H9 (cell line): ENCODE measurements around the gene ZYG11A. TPM values are rescaled to one million over a fixed set of nuclear protein-coding genes. Genes with fewer than 3 reads are reported as not detected.

Source experiments
- DNase-seq: peaks from one replicate; pipeline ENCODE4 v3.0.0-alpha.2; 2017
- H2AFZ ChIP-seq: one replicate; pipeline ENCODE4 v1.6.1; 2013; ENCODE audit warnings: mild to moderate bottlenecking, low read length, control low read depth, moderate library complexity
- H2AK5ac ChIP-seq: 2 replicates; pipeline ENCODE4 v1.6.1; 2013; ENCODE audit warnings: low read length, control low read depth, mixed read lengths; ENCODE audit not compliant: insufficient read length
- H2BK120ac ChIP-seq: one replicate; pipeline ENCODE4 v1.6.1; 2013; ENCODE audit warnings: low read depth, mild to moderate bottlenecking, low read length, control low read depth, inconsistent platforms; ENCODE audit not compliant: poor library complexity, severe bottlenecking
- H2BK12ac ChIP-seq: 2 replicates; pipeline ENCODE4 v1.6.1; 2013; ENCODE audit warnings: low read length, control low read depth, mixed read lengths, low read depth; ENCODE audit not compliant: insufficient read length
- H2BK15ac ChIP-seq: 2 replicates; pipeline ENCODE4 v1.6.1; 2013; ENCODE audit warnings: low read depth, low read length, control low read depth
- H2BK20ac ChIP-seq: one replicate; pipeline ENCODE4 v1.6.1; 2013; ENCODE audit warnings: low read depth, mild to moderate bottlenecking, low read length, control low read depth, inconsistent platforms; ENCODE audit not compliant: poor library complexity, severe bottlenecking
- H2BK5ac ChIP-seq: 2 replicates; pipeline ENCODE4 v1.6.1; 2013; ENCODE audit warnings: low read length, control low read depth, mixed read lengths; ENCODE audit not compliant: insufficient read length
- H3K14ac ChIP-seq: 2 replicates; pipeline ENCODE4 v1.6.1; 2013; ENCODE audit warnings: low read length, control low read depth; ENCODE audit not compliant: insufficient read depth
- H3K18ac ChIP-seq: 2 replicates; pipeline ENCODE4 v1.6.1; 2013; ENCODE audit warnings: low read depth, mild to moderate bottlenecking, mixed read lengths, low read length, control low read depth; ENCODE audit not compliant: insufficient read length
- H3K23ac ChIP-seq: 2 replicates; pipeline ENCODE4 v1.6.1; 2013; ENCODE audit warnings: low read length, control low read depth, mixed read lengths, low read depth; ENCODE audit not compliant: insufficient read length
- H3K23me2 ChIP-seq: 2 replicates; pipeline ENCODE4 v1.6.1; 2013; ENCODE audit warnings: low read depth, mild to moderate bottlenecking, mixed read lengths, low read length, control low read depth; ENCODE audit not compliant: insufficient read length, poor library complexity, severe bottlenecking
- H3K27ac ChIP-seq: 2 replicates; pipeline ENCODE4 v1.5.1; 2013; ENCODE audit warnings: low read length, control low read depth, mixed read lengths, low read depth; ENCODE audit not compliant: insufficient read length
- H3K27me3 ChIP-seq: 2 replicates; pipeline ENCODE4 v1.6.1; 2013; ENCODE audit warnings: low read length, control low read depth, inconsistent platforms; ENCODE audit not compliant: insufficient read depth
- H3K4ac ChIP-seq: 2 replicates; pipeline ENCODE4 v1.6.1; 2013; ENCODE audit warnings: low read depth, mild to moderate bottlenecking, control low read depth, inconsistent platforms, low read length, moderate library complexity
- H3K4me1 ChIP-seq: 2 replicates; pipeline ENCODE4 v1.6.1; 2013; ENCODE audit warnings: low read length, control low read depth, inconsistent platforms; ENCODE audit not compliant: insufficient read depth
- H3K4me2 ChIP-seq: 2 replicates; pipeline ENCODE4 v1.6.1; 2013; ENCODE audit warnings: low read length, control low read depth, mixed read lengths; ENCODE audit not compliant: insufficient read length, insufficient read depth
- H3K56ac ChIP-seq: 2 replicates; pipeline ENCODE4 v1.6.1; 2013; ENCODE audit warnings: low read depth, mild to moderate bottlenecking, mixed read lengths, low read length, control low read depth; ENCODE audit not compliant: insufficient read length
- H3K79me1 ChIP-seq: 2 replicates; pipeline ENCODE4 v1.6.1; 2013; ENCODE audit warnings: low read depth, mild to moderate bottlenecking, moderate library complexity, low read length, control low read depth, inconsistent platforms; ENCODE audit not compliant: insufficient read depth, poor library complexity, severe bottlenecking
- H3K79me2 ChIP-seq: 2 replicates; pipeline ENCODE4 v1.6.1; 2013; ENCODE audit warnings: low read length, control low read depth, inconsistent platforms; ENCODE audit not compliant: insufficient read depth
- H3K9ac ChIP-seq: 2 replicates; pipeline ENCODE4 v1.6.1; 2013; ENCODE audit warnings: low read length, control low read depth, mixed read lengths; ENCODE audit not compliant: insufficient read length; ENCODE audit errors: extremely low read depth
- H3K9me3 ChIP-seq: one replicate; pipeline ENCODE4 v1.6.1; 2013; ENCODE audit warnings: low read depth, low read length, inconsistent platforms; ENCODE audit not compliant: control insufficient read depth
- H3T11ph ChIP-seq: one replicate; pipeline ENCODE4 v1.6.1; 2013; ENCODE audit warnings: mild to moderate bottlenecking, low read length, control low read depth, inconsistent platforms
- H4K20me1 ChIP-seq: one replicate; pipeline ENCODE4 v1.6.1; 2013; ENCODE audit not compliant: control insufficient read depth, insufficient read length, insufficient read depth
- H4K5ac ChIP-seq: 2 replicates; pipeline ENCODE4 v1.6.1; 2013; ENCODE audit warnings: low read depth, mild to moderate bottlenecking, mixed read lengths, low read length, control low read depth; ENCODE audit not compliant: insufficient read length
- H4K8ac ChIP-seq: replicated peaks from 2 replicates; pipeline ENCODE4 v1.6.1; 2013; ENCODE audit warnings: low read length, control low read depth, mixed read lengths, low read depth; ENCODE audit not compliant: insufficient read length
- H4K91ac ChIP-seq: 2 replicates; pipeline ENCODE4 v1.6.1; 2013; ENCODE audit warnings: low read depth, mild to moderate bottlenecking, moderate library complexity, mixed read lengths, low read length, control low read depth; ENCODE audit not compliant: insufficient read length
- H3K27ac Mint-ChIP-seq, 3 experiments: 2 replicates in 2 of 3; 3 replicates in 1 of 3; pipeline ENCODE4 v1.8.0; 2020 to 2021; ENCODE audit warnings: mixed read lengths in 3 of 3, mild to moderate bottlenecking in 1 of 3, moderate library complexity in 1 of 3
- H3K27me3 Mint-ChIP-seq: 2 replicates; pipeline ENCODE4 v1.8.0; 2021; ENCODE audit warnings: low read depth, mild to moderate bottlenecking, moderate library complexity, mixed read lengths
- H3K36me3 Mint-ChIP-seq, 3 experiments: 2 replicates in 2 of 3; 3 replicates in 1 of 3; pipeline ENCODE4 v1.8.0; 2020 to 2021; ENCODE audit warnings: low read depth in 3 of 3, mixed read lengths in 3 of 3; ENCODE audit not compliant: insufficient read depth in 1 of 3
- H3K4me1 Mint-ChIP-seq, 2 experiments: 2 replicates each; pipeline ENCODE4 v1.8.0; 2020; ENCODE audit warnings: mixed read lengths in 2 of 2
- H3K4me3 Mint-ChIP-seq, 2 experiments: 2 replicates in 1 of 2; 3 replicates in 1 of 2; pipeline ENCODE4 v1.8.0; 2020 to 2021; ENCODE audit warnings: mild to moderate bottlenecking in 2 of 2, mixed read lengths in 2 of 2, moderate library complexity in 1 of 2
- H3K9me3 Mint-ChIP-seq, 2 experiments: 2 replicates in 1 of 2; 3 replicates in 1 of 2; pipeline ENCODE4 v1.8.0; 2020; ENCODE audit warnings: mild to moderate bottlenecking in 2 of 2, mixed read lengths in 2 of 2, moderate library complexity in 1 of 2
- WGBS: extraction: QIAGEN DNeasy Blood & Tissue Kit; methylation state at CpG from one replicate; pipeline ENCODE4 v1.1.7; 2013; ENCODE audit warnings: missing lambda C conversion rate, low lambda C conversion rate, mixed read lengths; ENCODE audit not compliant: insufficient read length; ENCODE audit errors: extremely low coverage; 5-methylcytosine and 5-hydroxymethylcytosine counted together
- total RNA-seq: library from RNA; stranded (reverse); gene quantifications from 2 replicates; pipeline ENCODE4 v1.2.1, GENCODE V29; 2021
- TF ChIP-seq, protein P1 (sequence below): fragments of 200-600 bp; sonication (generic); conservative IDR thresholded peaks from 3 replicates; pipeline ENCODE4 v1.8.0; 2021; ENCODE audit warnings: antibody characterized with exemption, mild to moderate bottlenecking

Gene ZYG11A
- total RNA-seq, 1 experiment from 2014 or later = 2.1 TPM

DNA sequence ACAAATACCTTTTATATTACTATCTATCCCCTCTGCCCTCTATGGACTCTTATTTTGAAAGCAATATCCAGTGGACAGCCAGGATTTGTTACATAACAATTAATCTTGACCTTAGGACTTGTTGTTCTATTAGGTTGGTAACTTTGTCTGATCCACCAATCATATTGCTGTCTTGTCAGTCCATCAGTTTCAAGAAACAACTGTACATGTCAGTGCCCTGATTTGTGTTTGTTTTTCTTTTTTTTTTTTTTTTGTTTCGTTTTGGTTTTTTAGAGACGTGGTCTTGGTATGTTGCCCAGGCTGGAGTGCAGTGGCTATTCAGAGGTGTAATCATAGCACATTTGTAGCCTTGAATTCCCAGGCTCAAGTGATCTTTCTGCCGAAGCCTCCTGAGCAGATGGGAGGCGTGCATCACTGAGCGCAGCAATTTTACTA is 83.0 kb downstream of the ZYG11A start:
- no peak overlapping the region; a peak in 1 of 7 replicates for H3K27ac Mint-ChIP-seq
- H3K4me3 Mint-ChIP-seq = no peak overlapping the region
- no peak overlapping the region for H3K9ac ChIP-seq
- H4K8ac ChIP-seq = no peak overlapping the region
- no peak overlapping the region for H2AK5ac ChIP-seq
- H3K27me3 Mint-ChIP-seq = peaks cover 75% of the 10 kb centered on the region
- WGBS = no CpG with 5 or more reads among the region's 5 CpGs
- no peaks in the 10 kb centered on the region for H3K9me3 Mint-ChIP-seq
- H2BK15ac ChIP-seq = no peak overlapping the region
- no peaks in the 10 kb centered on the region for H4K20me1 ChIP-seq
- no peak overlapping the region for H3K56ac ChIP-seq
- peaks cover 0 to 1% (median 0%) of the 10 kb centered on the region in 3 experiments; a peak in 1 of 7 replicates for H3K36me3 Mint-ChIP-seq
- H3K4me1 ChIP-seq = no peaks in the 10 kb centered on the region; the same call in 1 of the 2 replicates
- no peak overlapping the region for H3K4ac ChIP-seq
- H4K91ac ChIP-seq = no peak overlapping the region
- H3K79me2 ChIP-seq = no peaks in the 10 kb centered on the region
- no peak overlapping the region for H4K5ac ChIP-seq
- H2AFZ ChIP-seq = no peak overlapping the region
- no peak overlapping the region for H3K27ac ChIP-seq
- H3K23me2 ChIP-seq = peaks cover 11% of the 10 kb centered on the region
- no peak overlapping the region for H3T11ph ChIP-seq
- no peak overlapping the region for H3K18ac ChIP-seq
- H3K4me1 Mint-ChIP-seq = peaks cover 9 to 13% of the 10 kb centered on the region in 2 experiments
- H2BK5ac ChIP-seq = no peak overlapping the region
- H3K9me3 ChIP-seq = no peaks in the 10 kb centered on the region
- no peak overlapping the region for H2BK12ac ChIP-seq
- H3K79me1 ChIP-seq = no peaks in the 10 kb centered on the region
- no peak overlapping the region for H3K23ac ChIP-seq
- no peak overlapping the region for H2BK120ac ChIP-seq
- no peak overlapping the region for H3K14ac ChIP-seq
- no peak overlapping the region for H3K4me2 ChIP-seq
- H3K27me3 ChIP-seq = peaks cover 14% of the 10 kb centered on the region; the same call in 1 of the 2 replicates
- H2BK20ac ChIP-seq = no peak overlapping the region
- no peak for DNase-seq
- TF ChIP-seq, protein P1, sequence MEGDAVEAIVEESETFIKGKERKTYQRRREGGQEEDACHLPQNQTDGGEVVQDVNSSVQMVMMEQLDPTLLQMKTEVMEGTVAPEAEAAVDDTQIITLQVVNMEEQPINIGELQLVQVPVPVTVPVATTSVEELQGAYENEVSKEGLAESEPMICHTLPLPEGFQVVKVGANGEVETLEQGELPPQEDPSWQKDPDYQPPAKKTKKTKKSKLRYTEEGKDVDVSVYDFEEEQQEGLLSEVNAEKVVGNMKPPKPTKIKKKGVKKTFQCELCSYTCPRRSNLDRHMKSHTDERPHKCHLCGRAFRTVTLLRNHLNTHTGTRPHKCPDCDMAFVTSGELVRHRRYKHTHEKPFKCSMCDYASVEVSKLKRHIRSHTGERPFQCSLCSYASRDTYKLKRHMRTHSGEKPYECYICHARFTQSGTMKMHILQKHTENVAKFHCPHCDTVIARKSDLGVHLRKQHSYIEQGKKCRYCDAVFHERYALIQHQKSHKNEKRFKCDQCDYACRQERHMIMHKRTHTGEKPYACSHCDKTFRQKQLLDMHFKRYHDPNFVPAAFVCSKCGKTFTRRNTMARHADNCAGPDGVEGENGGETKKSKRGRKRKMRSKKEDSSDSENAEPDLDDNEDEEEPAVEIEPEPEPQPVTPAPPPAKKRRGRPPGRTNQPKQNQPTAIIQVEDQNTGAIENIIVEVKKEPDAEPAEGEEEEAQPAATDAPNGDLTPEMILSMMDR = no peak
